B cell (primary cell): ENCODE results near the gene TMEM9. TPM values are rescaled to one million over a fixed set of nuclear protein-coding genes. Genes with fewer than 3 reads are reported as not detected.

ENCODE experiments used
- ATAC-seq: fragments of 200-7000 bp; cut with Tn5 transposase; one replicate; pipeline ENCODE4 v1.10.0; 2021; ENCODE audit warnings: low read depth, mild to moderate bottlenecking, moderate number of reproducible peaks, moderate library complexity
- CTCF ChIA-PET: fragments of 350-600 bp; sonication (Branson Sonifier 250); formaldehyde crosslinking; loops from one replicate; lab custom pipeline; 2021; ENCODE audit warnings: antibody characterized with exemption, inconsistent platforms; lab: Charles Lee
- POLR2A ChIA-PET: fragments of 350-600 bp; sonication (Branson Sonifier 250); formaldehyde crosslinking; loops from one replicate; lab custom pipeline; 2021; ENCODE audit warnings: antibody characterized with exemption; lab: Charles Lee
- DNase-seq: peaks from one replicate; pipeline ENCODE4 v3.0.0; 2013
- H2AFZ ChIP-seq: 2 replicates; pipeline ENCODE4 v1.6.1; 2012; ENCODE audit warnings: mild to moderate bottlenecking, low read depth, low read length; ENCODE audit not compliant: insufficient read depth, poor library complexity, severe bottlenecking
- H3K27ac ChIP-seq, 2 donors: 1 replicate in 1 of 2; 2 replicates in 1 of 2; pipeline ENCODE4 v1.5.1; 2012 to 2013; ENCODE audit warnings: low read length in 2 of 2, mild to moderate bottlenecking in 2 of 2, moderate library complexity in 1 of 2
- H3K27me3 ChIP-seq, 4 experiments: fragments of 200-600 bp in 1 of 4; sonication (generic) in 1 of 4; replicated peaks in 1 of 4; 1 replicate in 2 of 4; 2 replicates in 2 of 4; pipeline versions ENCODE4 v1.6.1 to v1.7.0; 2013 to 2016; ENCODE audit warnings: low read length in 3 of 4, mild to moderate bottlenecking in 2 of 4, mixed read lengths in 1 of 4, moderate library complexity in 1 of 4; ENCODE audit not compliant: insufficient read depth in 4 of 4, control insufficient read depth in 3 of 4; ENCODE audit errors: control extremely low read depth in 1 of 4
- H3K36me3 ChIP-seq, 2 experiments: replicated peaks in 1 of 2; 1 replicate in 1 of 2; 2 replicates in 1 of 2; pipeline versions ENCODE4 v1.6.1 to v1.7.1; 2013; ENCODE audit warnings: low read length in 1 of 2; ENCODE audit not compliant: insufficient read depth in 2 of 2, control insufficient read depth in 1 of 2; ENCODE audit errors: control extremely low read depth in 1 of 2, extremely low read depth in 1 of 2
- H3K4me1 ChIP-seq, 2 donors: fragments of 200-600 bp in 1 of 2; sonication (generic) in 1 of 2; 1 replicate in 1 of 2; 2 replicates in 1 of 2; pipeline versions ENCODE4 v1.5.1 to v1.6.1; 2013 to 2017; ENCODE audit warnings: low read length in 2 of 2; ENCODE audit not compliant: control insufficient read depth in 2 of 2, insufficient read depth in 2 of 2
- H3K4me2 ChIP-seq: replicated peaks from 2 replicates; pipeline ENCODE3; 2012; ENCODE audit warnings: mild to moderate bottlenecking, low read depth, low read length; ENCODE audit not compliant: poor library complexity, severe bottlenecking
- H3K4me3 ChIP-seq, 5 experiments: fragments of 200-600 bp in 1 of 5; sonication (generic) in 1 of 5; 1 replicate in 3 of 5; 2 replicates in 2 of 5; pipeline versions ENCODE4 v1.5.1 to v1.7.0; 2011 to 2016; ENCODE audit warnings: low read length in 4 of 5, mild to moderate bottlenecking in 4 of 5, low read depth in 2 of 5, control low read depth in 1 of 5, moderate library complexity in 1 of 5; ENCODE audit not compliant: insufficient read depth in 1 of 5; ENCODE audit errors: control extremely low read depth in 1 of 5, extremely low read depth in 1 of 5
- H3K79me2 ChIP-seq: fragments of 200-600 bp; sonication (generic); one replicate; pipeline ENCODE4 v1.6.0; 2016; ENCODE audit warnings: low read length; ENCODE audit not compliant: control insufficient read depth, insufficient read depth
- H3K9ac ChIP-seq: fragments of 200-600 bp; sonication (generic); 2 replicates; pipeline ENCODE4 v1.6.1; 2017; ENCODE audit warnings: mild to moderate bottlenecking, low read length, moderate library complexity
- H3K9me3 ChIP-seq, 3 donors: one replicate each; pipeline versions ENCODE4 v1.6.1 to v1.7.1; 2013; ENCODE audit warnings: low read length in 2 of 3; ENCODE audit not compliant: control insufficient read depth in 2 of 3, insufficient read depth in 1 of 3; ENCODE audit errors: control extremely low read depth in 1 of 3
- H4K20me1 ChIP-seq: 2 replicates; pipeline ENCODE4 v1.6.0; 2012; ENCODE audit warnings: mild to moderate bottlenecking, low read length; ENCODE audit not compliant: insufficient read depth, control insufficient read depth, poor library complexity, severe bottlenecking
- H3K27ac Mint-ChIP-seq: one replicate; pipeline ENCODE4 v1.8.0; 2021; ENCODE audit warnings: mixed read lengths
- H3K27me3 Mint-ChIP-seq: one replicate; pipeline ENCODE4 v1.8.0; 2021; ENCODE audit warnings: mixed read lengths
- H3K4me1 Mint-ChIP-seq: one replicate; pipeline ENCODE4 v1.8.0; 2021; ENCODE audit warnings: mixed read lengths
- H3K4me3 Mint-ChIP-seq: one replicate; pipeline ENCODE4 v1.8.0; 2021; ENCODE audit warnings: mixed read lengths
- H3K9me3 Mint-ChIP-seq: one replicate; pipeline ENCODE4 v1.8.0; 2022; ENCODE audit warnings: mixed read lengths; ENCODE audit not compliant: insufficient read depth
- CTCF ChIP-seq: fragments of 200-600 bp; IDR thresholded peaks from one replicate; pipeline ENCODE4 v1.8.0; 2022; ENCODE audit warnings: antibody characterized with exemption, mild to moderate bottlenecking
- EZH2 ChIP-seq: IDR thresholded peaks from 2 replicates; pipeline ENCODE4 v1.6.1; 2012; ENCODE audit warnings: borderline replicate concordance, low read depth, mild to moderate bottlenecking, moderate library complexity, low read length; ENCODE audit not compliant: insufficient read depth, poor library complexity, severe bottlenecking
- WGBS: methylation state at CpG from one replicate; pipeline ENCODE4 v1.1.5; 2013; ENCODE audit warnings: missing lambda C conversion rate; ENCODE audit not compliant: insufficient coverage; 5-methylcytosine and 5-hydroxymethylcytosine counted together
- intact Hi-C: fragments of 100-400 bp; cut with micrococcal nuclease; formaldehyde crosslinking; loops from one replicate; pipeline ENCODE4 v1.10.0; 2022
- polyA plus RNA-seq: library from polyadenylated mRNA; depleted of rRNA; stranded (reverse); fragments of >200 nt; gene quantifications from 2 replicates; pipeline ENCODE4 v1.2.3, GENCODE V29; 2012
- total RNA-seq, 2 donors: library from RNA; stranded (reverse); fragments of 120-200 nt in 1 of 2; gene quantifications; 1 replicate in 1 of 2; 2 replicates in 1 of 2; pipeline versions ENCODE4 v1.2.3 to v1.2.4, GENCODE V29; 2013 to 2022

TMEM9 gene
- total and polyA plus RNA-seq, 2 donors (not counting 1 experiment from before 2014, with no cell fraction given): 23.6 to 29.2 TPM

GRCh38 chr1:201110138-201110537 is 44.1 kb downstream of the TMEM9 start:
- 98% methylated on average over 10 of the region's 10 CpGs for WGBS
- Histone ChIP-seq H2AFZ (no peak overlapping the region), H3K27ac (no peak overlapping the region), H3K4me3 (no peak overlapping the region), H3K36me3 (no peaks in the 10 kb centered on the region), H4K20me1 (no peaks in the 10 kb centered on the region), H3K27me3 (peaks cover 0 to 18% (median 10%) of the 10 kb centered on the region in 4 experiments), H3K4me1 (peaks cover 4 to 13% of the 10 kb centered on the region in 2 donors), H3K79me2 (no peaks in the 10 kb centered on the region), H3K4me2 (no peak overlapping the region), H3K9ac (no peak overlapping the region), H3K9me3 (peaks cover 0 to 3% (median 0%) of the 10 kb centered on the region in 3 donors)
- peaks cover 18% of the 10 kb centered on the region for H3K27me3 Mint-ChIP-seq
- ChIA-PET CTCF (no interaction called here), POLR2A (no interaction called here)
- no peaks in the 10 kb centered on the region for H3K9me3 Mint-ChIP-seq
- H3K4me3 Mint-ChIP-seq: no peak overlapping the region
- no peak for DNase-seq
- no peak overlapping the region for H3K27ac Mint-ChIP-seq
- intact Hi-C loops: no loop called here
- ATAC-seq: no peak
- TF ChIP-seq CTCF (no peak), EZH2 (no peak)
- peaks cover 4% of the 10 kb centered on the region for H3K4me1 Mint-ChIP-seq

GRCh38 chr1:201109651-201110050 is 44.6 kb downstream of the TMEM9 start:
- ChIA-PET CTCF (no interaction called here), POLR2A (no interaction called here)
- ATAC-seq (no peak), DNase-seq (no peak)
- Mint-ChIP-seq H3K27me3 (peaks cover 18% of the 10 kb centered on the region), H3K27ac (no peak overlapping the region), H3K4me3 (no peak overlapping the region), H3K4me1 (peaks cover 4% of the 10 kb centered on the region), H3K9me3 (no peaks in the 10 kb centered on the region)
- TF ChIP-seq EZH2 (no peak), CTCF (no peak)
- Histone ChIP-seq H3K9me3 (no peaks in the 10 kb centered on the region), H3K79me2 (no peaks in the 10 kb centered on the region), H2AFZ (no peak overlapping the region), H3K27ac (no peak overlapping the region), H3K9ac (no peak overlapping the region), H3K36me3 (no peaks in the 10 kb centered on the region), H3K4me3 (no peak overlapping the region), H4K20me1 (no peaks in the 10 kb centered on the region), H3K4me2 (no peak overlapping the region), H3K27me3 (peaks cover 0 to 15% (median 9%) of the 10 kb centered on the region in 4 experiments), H3K4me1 (peaks cover 4 to 10% of the 10 kb centered on the region in 2 donors)
- 100% methylated on average over 1 of the region's 1 CpG for WGBS
- intact Hi-C loops: no loop called here
